ENCODE measurements around the gene RALGPS1.

GRCh38 chr9:127231666-127232065 lies 317.1 kb downstream of the RALGPS1 start:
- TF ChIP-seq CTCF (IDR thresholded peaks at IDR 0.05) (no peak), POLR2AphosphoS5 (IDR thresholded peaks at IDR 0.05) (no peak), POLR2A (IDR thresholded peaks at IDR 0.05) (no peak)

All from sigmoid colon (tissue), 4 donors.